Activated naive CD8-positive, alpha-beta T cell (primary cell): ENCODE measurements around the gene CCT3.

ENCODE experiments used
- H3K27ac Mint-ChIP-seq: one replicate; pipeline ENCODE4 v1.8.0; 2021; ENCODE audit warnings: mixed read lengths
- H3K27me3 Mint-ChIP-seq: one replicate; pipeline ENCODE4 v1.8.0; 2021; ENCODE audit warnings: mixed read lengths
- H3K36me3 Mint-ChIP-seq: one replicate; pipeline ENCODE4 v1.8.0; 2021; ENCODE audit warnings: mixed read lengths
- H3K4me1 Mint-ChIP-seq: one replicate; pipeline ENCODE4 v1.8.0; 2021; ENCODE audit warnings: low read depth, mixed read lengths
- H3K4me3 Mint-ChIP-seq: one replicate; pipeline ENCODE4 v1.8.0; 2021; ENCODE audit warnings: mild to moderate bottlenecking, mixed read lengths
- H3K9me3 Mint-ChIP-seq: one replicate; pipeline ENCODE4 v1.8.0; 2021; ENCODE audit warnings: low read depth, mixed read lengths

Gene CCT3

DNA sequence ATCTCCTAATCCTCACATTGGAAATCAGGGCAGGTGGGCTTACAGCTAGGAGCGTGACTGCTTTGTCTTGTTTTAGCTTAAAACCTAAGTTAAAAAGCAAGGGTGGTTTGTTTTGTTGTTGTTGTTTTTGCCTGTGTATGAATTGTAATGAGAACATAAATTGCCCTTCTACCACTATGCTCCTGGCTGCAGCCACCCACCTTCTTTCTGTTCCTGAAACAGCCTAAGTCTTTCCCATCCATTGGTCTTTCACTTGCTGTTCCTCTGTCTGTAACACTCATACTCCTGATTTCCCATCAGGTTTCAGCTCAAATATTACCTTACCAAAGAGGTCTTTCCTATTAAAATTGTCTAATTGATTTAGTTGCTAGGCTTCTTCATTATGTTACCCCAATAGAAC, 54.6 kb downstream of the CCT3 start:
- no peaks in the 10 kb centered on the region for H3K27me3 Mint-ChIP-seq
- peak overlapping the region; percentile 99 for H3K4me3 Mint-ChIP-seq
- no peaks in the 10 kb centered on the region for H3K9me3 Mint-ChIP-seq
- peak overlapping the region; percentile 98 for H3K27ac Mint-ChIP-seq
- H3K4me1 Mint-ChIP-seq = peaks cover 27% of the 10 kb centered on the region
- no peaks in the 10 kb centered on the region for H3K36me3 Mint-ChIP-seq

DNA sequence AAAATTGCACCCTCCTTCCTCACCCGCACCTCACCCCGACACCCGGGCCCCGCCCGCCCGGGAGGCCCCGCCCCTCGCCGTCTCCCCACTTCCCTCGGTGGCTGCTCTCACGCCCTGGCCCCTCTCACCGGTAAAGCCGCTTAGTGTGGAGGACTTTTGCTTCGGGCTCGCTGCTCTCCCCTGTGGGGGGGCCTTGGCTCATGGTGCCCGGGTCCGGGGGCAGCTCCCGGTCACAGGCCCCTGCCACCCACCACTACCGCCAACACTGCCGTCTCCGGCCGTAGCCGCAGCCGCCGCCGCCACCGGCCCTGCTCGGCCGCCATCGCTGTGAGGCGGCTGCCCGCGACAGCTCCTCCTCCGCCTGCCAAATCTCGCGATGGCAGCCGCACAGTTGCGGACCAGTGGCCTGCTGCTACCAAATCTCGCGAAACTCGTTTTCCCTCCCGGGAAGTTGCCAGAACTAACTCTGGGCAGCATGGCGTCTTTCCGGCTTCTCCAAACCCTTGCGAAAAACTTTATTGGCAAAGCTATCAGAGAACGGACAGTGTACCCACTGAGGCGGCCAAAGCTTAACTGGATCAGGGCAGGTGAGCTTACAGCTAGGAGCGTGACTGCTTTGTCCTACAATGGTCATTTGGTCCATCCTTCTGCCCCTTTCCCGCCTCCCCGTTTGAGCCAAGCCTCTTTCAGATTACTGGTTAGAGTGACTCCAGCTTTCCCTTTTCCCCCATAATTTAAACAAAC, 55.4 kb downstream of the CCT3 start, which contains the start of gene SMG5:
SMG5 (minus strand) TSS at position 347 of the 744 bp plus-strand sequence; CDS start at position 202, 145 bp downstream.
- H3K27ac Mint-ChIP-seq = peak within 1 kb of the TSS; percentile 98
- peak within 1 kb of the TSS; percentile 99 for H3K4me3 Mint-ChIP-seq
- peaks cover 2% of the 10 kb centered on the region for H3K36me3 Mint-ChIP-seq
- no peaks in the 10 kb centered on the region for H3K27me3 Mint-ChIP-seq
- H3K9me3 Mint-ChIP-seq = no peaks in the 10 kb centered on the region
- H3K4me1 Mint-ChIP-seq = peaks cover 31% of the 10 kb centered on the region

GRCh38 chr1:156281693-156282478, 56.2 kb downstream of the CCT3 start:
- Mint-ChIP-seq H3K4me3 (peak overlapping the region; percentile 99), H3K27ac (peak overlapping the region; percentile 98), H3K9me3 (no peaks in the 10 kb centered on the region), H3K4me1 (peaks cover 31% of the 10 kb centered on the region), H3K36me3 (peaks cover 2% of the 10 kb centered on the region), H3K27me3 (no peaks in the 10 kb centered on the region)

DNA sequence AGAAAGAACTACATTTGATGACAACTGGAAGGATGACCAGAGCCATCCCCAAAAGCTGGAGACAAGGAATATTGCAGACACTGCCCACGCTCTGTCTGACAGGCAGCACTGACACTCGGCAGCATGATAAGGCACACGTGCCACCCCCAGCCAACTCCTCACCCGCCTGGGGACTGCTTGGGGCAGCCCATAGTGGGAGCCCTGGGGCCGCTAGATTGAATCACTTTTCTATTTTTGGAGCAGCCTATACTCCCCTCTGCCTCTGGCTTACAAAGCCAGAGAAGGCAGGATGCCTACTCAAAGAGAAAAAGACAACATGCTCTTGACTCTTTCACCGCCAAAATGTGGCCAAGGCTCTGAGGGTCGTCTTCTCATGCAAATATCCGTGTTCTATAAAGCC, 56.8 kb downstream of the CCT3 start:
- peaks cover 31% of the 10 kb centered on the region for H3K4me1 Mint-ChIP-seq
- no peaks in the 10 kb centered on the region for H3K27me3 Mint-ChIP-seq
- no peaks in the 10 kb centered on the region for H3K9me3 Mint-ChIP-seq
- peaks cover 2% of the 10 kb centered on the region for H3K36me3 Mint-ChIP-seq
- peak overlapping the region; percentile 98 for H3K27ac Mint-ChIP-seq
- peak overlapping the region; percentile 99 for H3K4me3 Mint-ChIP-seq

- H3K9me3 Mint-ChIP-seq = no peaks in the 10 kb centered on the region
- H3K27me3 Mint-ChIP-seq = no peaks in the 10 kb centered on the region
- peak overlapping the region; percentile 46 for H3K27ac Mint-ChIP-seq
- peaks cover 2% of the 10 kb centered on the region for H3K36me3 Mint-ChIP-seq
- H3K4me1 Mint-ChIP-seq = peaks cover 31% of the 10 kb centered on the region
- H3K4me3 Mint-ChIP-seq = peak overlapping the region; percentile 99
Measured at GRCh38 chr1:156279837-156280236, 58.3 kb downstream of the CCT3 start.

- peaks cover 21% of the 10 kb centered on the region for H3K4me1 Mint-ChIP-seq
- H3K27me3 Mint-ChIP-seq = no peaks in the 10 kb centered on the region
- H3K36me3 Mint-ChIP-seq = peaks cover 7% of the 10 kb centered on the region
- H3K9me3 Mint-ChIP-seq = no peaks in the 10 kb centered on the region
- no peak overlapping the region for H3K27ac Mint-ChIP-seq
- H3K4me3 Mint-ChIP-seq = no peak overlapping the region
Measured at GRCh38 chr1:156276966-156277381, 61.1 kb downstream of the CCT3 start.

GRCh38 chr1:156276532-156276931, 61.6 kb downstream of the CCT3 start:
- no peaks in the 10 kb centered on the region for H3K27me3 Mint-ChIP-seq
- no peak overlapping the region for H3K27ac Mint-ChIP-seq

GRCh38 chr1:156270314-156270713, 67.8 kb downstream of the CCT3 start:
- H3K4me1 Mint-ChIP-seq = no peaks in the 10 kb centered on the region
- H3K27me3 Mint-ChIP-seq = no peaks in the 10 kb centered on the region
- peaks cover 12% of the 10 kb centered on the region for H3K36me3 Mint-ChIP-seq
- no peak overlapping the region for H3K27ac Mint-ChIP-seq
- H3K4me3 Mint-ChIP-seq = no peak overlapping the region
- H3K9me3 Mint-ChIP-seq = no peaks in the 10 kb centered on the region

More at GRCh38 chr1:156276532-156276931, 61.6 kb downstream of the CCT3 start:
- Mint-ChIP-seq H3K4me1 (peaks cover 19% of the 10 kb centered on the region), H3K9me3 (no peaks in the 10 kb centered on the region), H3K4me3 (no peak overlapping the region), H3K36me3 (peaks cover 8% of the 10 kb centered on the region)

GRCh38 chr1:156268336-156268735, 69.8 kb downstream of the CCT3 start:
- Mint-ChIP-seq H3K4me3 (no peak overlapping the region), H3K9me3 (no peaks in the 10 kb centered on the region), H3K27me3 (no peaks in the 10 kb centered on the region), H3K27ac (no peak overlapping the region), H3K4me1 (peaks cover 1% of the 10 kb centered on the region), H3K36me3 (peaks cover 17% of the 10 kb centered on the region)

- H3K36me3 Mint-ChIP-seq = peaks cover 16% of the 10 kb centered on the region
- no peaks in the 10 kb centered on the region for H3K27me3 Mint-ChIP-seq
- no peak overlapping the region for H3K4me3 Mint-ChIP-seq
- H3K9me3 Mint-ChIP-seq = no peaks in the 10 kb centered on the region
- H3K27ac Mint-ChIP-seq = no peak overlapping the region
- peaks cover 7% of the 10 kb centered on the region for H3K4me1 Mint-ChIP-seq
Measured at GRCh38 chr1:156266051-156266450, 72.0 kb downstream of the CCT3 start.

GRCh38 chr1:156263288-156263655, 74.8 kb downstream of the CCT3 start:
- Mint-ChIP-seq H3K4me1 (peaks cover 10% of the 10 kb centered on the region), H3K4me3 (no peak overlapping the region), H3K27me3 (no peaks in the 10 kb centered on the region), H3K36me3 (peaks cover 16% of the 10 kb centered on the region), H3K9me3 (no peaks in the 10 kb centered on the region), H3K27ac (no peak overlapping the region)

- Mint-ChIP-seq H3K4me1 (peaks cover 15% of the 10 kb centered on the region), H3K4me3 (no peak overlapping the region), H3K9me3 (no peaks in the 10 kb centered on the region), H3K27ac (peak overlapping the region; percentile 54), H3K36me3 (peaks cover 16% of the 10 kb centered on the region), H3K27me3 (no peaks in the 10 kb centered on the region)
Measured at GRCh38 chr1:156262461-156263287, 75.4 kb downstream of the CCT3 start.

DNA sequence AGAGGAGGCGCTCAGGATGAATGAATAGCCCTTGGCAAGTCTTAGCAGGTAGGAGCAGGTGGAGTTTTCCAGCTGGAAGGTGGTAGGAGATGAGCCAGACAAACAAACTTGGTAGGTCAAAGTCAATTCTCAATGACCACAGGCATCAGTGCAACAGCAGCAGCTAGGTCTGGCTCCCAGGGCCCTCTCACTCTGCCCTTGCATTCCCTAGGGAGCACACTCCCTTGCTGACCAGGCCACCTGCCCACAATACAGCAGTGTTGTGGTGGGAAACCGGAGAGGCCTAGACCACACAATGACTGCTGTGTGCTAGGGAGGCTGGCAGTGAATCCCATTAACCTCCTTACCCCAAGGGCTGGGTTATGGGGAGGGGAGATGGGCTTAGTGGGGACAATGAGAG, 77.2 kb downstream of the CCT3 start:
- Mint-ChIP-seq H3K4me3 (no peak overlapping the region), H3K4me1 (peaks cover 18% of the 10 kb centered on the region), H3K36me3 (peaks cover 12% of the 10 kb centered on the region), H3K9me3 (no peaks in the 10 kb centered on the region), H3K27ac (peak overlapping the region; percentile 10), H3K27me3 (no peaks in the 10 kb centered on the region)

- H3K36me3 Mint-ChIP-seq = peaks cover 12% of the 10 kb centered on the region
- H3K4me3 Mint-ChIP-seq = no peak overlapping the region
- peaks cover 18% of the 10 kb centered on the region for H3K4me1 Mint-ChIP-seq
- H3K27me3 Mint-ChIP-seq = no peaks in the 10 kb centered on the region
- H3K9me3 Mint-ChIP-seq = no peaks in the 10 kb centered on the region
- H3K27ac Mint-ChIP-seq = no peak overlapping the region
Measured at GRCh38 chr1:156259805-156260204, 78.3 kb downstream of the CCT3 start.
